GM12878 (cell line): ENCODE measurements around the gene MAFF. TPM values are rescaled to one million over a fixed set of nuclear protein-coding genes. Genes with fewer than 3 reads are reported as not detected.

ENCODE experiments used
- ATAC-seq: fragments of 200-7000 bp; cut with Tn5 transposase; 3 replicates; pipeline ENCODE4 v1.9.1; 2020; ENCODE audit warnings: mild to moderate bottlenecking, moderate library complexity
- BruUV-seq: library from RNA; stranded (reverse); fragments of 400-500 nt; replicated peaks from 2 replicates; lab custom pipeline; 2021; lab: Mats Ljungman, UMichigan
- CTCF ChIA-PET: fragments of 300-600 bp; sonication (Branson Sonifier 250); formaldehyde crosslinking; extraction: SDS; loops from one replicate; lab custom pipeline; 2021; ENCODE audit warnings: inconsistent platforms; lab: Yijun Ruan, JAX
- POLR2A ChIA-PET: fragments of 350-600 bp; formaldehyde crosslinking; extraction: SDS; loops from one replicate; lab custom pipeline; 2021; ENCODE audit warnings: inconsistent platforms; lab: Charles Lee
- RAD21 ChIA-PET: fragments of 300-600 bp; sonication (Branson Sonifier 250); formaldehyde crosslinking; loops from one replicate; lab custom pipeline; 2023; ENCODE audit warnings: antibody characterized with exemption; ENCODE audit not compliant: unreplicated experiment; lab: Charles Lee
- SMC1A ChIA-PET: fragments of 300-600 bp; sonication (Branson Sonifier 250); formaldehyde crosslinking; loops from one replicate; lab custom pipeline; 2023; ENCODE audit not compliant: unreplicated experiment, uncharacterized antibody; lab: Charles Lee
- DNase-seq: peaks from one replicate; pipeline ENCODE4 v3.0.0-alpha.2; 2011; ENCODE audit warnings: low read depth, low spot score
- FAIRE-seq: peaks from 3 replicates; lab custom pipeline; 2011; peaks lifted over from hg19 to GRCh38; lab: Jason Lieb, UNC
- H2AFZ ChIP-seq: 2 replicates; pipeline ENCODE4 v1.6.0; 2011; ENCODE audit warnings: low read depth, low read length, control low read depth; ENCODE audit not compliant: control insufficient read depth
- H3K27ac ChIP-seq: 2 replicates; pipeline ENCODE4 v1.5.1; 2011; ENCODE audit warnings: control low read depth; ENCODE audit not compliant: control insufficient read depth, insufficient read depth
- H3K27me3 ChIP-seq, 2 experiments: replicated peaks in 1 of 2; 2 replicates each; pipeline versions ENCODE4 v1.6.0 to v1.6.1; 2011; ENCODE audit warnings: low read length in 1 of 2; ENCODE audit not compliant: control insufficient read depth in 2 of 2, insufficient read depth in 2 of 2
- H3K36me3 ChIP-seq, 2 experiments: 2 replicates each; pipeline ENCODE4 v1.5.1; 2011; ENCODE audit warnings: low read length in 1 of 2; ENCODE audit not compliant: control insufficient read depth in 2 of 2, insufficient read depth in 2 of 2
- H3K4me1 ChIP-seq: 2 replicates; pipeline ENCODE4 v1.6.1; 2011; ENCODE audit warnings: mild to moderate bottlenecking, low read length, moderate library complexity, mixed read lengths; ENCODE audit not compliant: control insufficient read depth, insufficient read depth
- H3K4me2 ChIP-seq: 2 replicates; pipeline ENCODE4 v1.6.0; 2011; ENCODE audit warnings: control low read depth; ENCODE audit not compliant: control insufficient read depth, insufficient read depth
- H3K4me3 ChIP-seq: fragments of 200-600 bp; sonication (generic); 2 replicates; pipeline ENCODE4 v1.5.1; 2016
- H3K79me2 ChIP-seq: 2 replicates; pipeline ENCODE4 v1.6.0; 2011; ENCODE audit warnings: low read length; ENCODE audit not compliant: control insufficient read depth, insufficient read depth
- H3K9ac ChIP-seq: 2 replicates; pipeline ENCODE4 v1.8.0; 2011; ENCODE audit warnings: low read length, control low read depth, mixed read lengths; ENCODE audit not compliant: control insufficient read depth, insufficient read depth
- H3K9me3 ChIP-seq: replicated peaks from 3 replicates; pipeline ENCODE4 v1.5.1; 2011; ENCODE audit warnings: mild to moderate bottlenecking, low read length; ENCODE audit not compliant: control insufficient read depth, insufficient read depth
- H4K20me1 ChIP-seq: 2 replicates; pipeline ENCODE4 v1.6.0; 2011; ENCODE audit not compliant: control insufficient read depth, insufficient read depth
- CHD1 ChIP-seq: IDR thresholded peaks from 2 replicates; pipeline ENCODE4 v1.6.1; 2012; ENCODE audit warnings: low read depth, low read length, improper control_type of control experiment
- EGR1 ChIP-seq, 2 experiments: IDR thresholded peaks; 1 replicate in 1 of 2; 2 replicates in 1 of 2; pipeline ENCODE4 v1.6.1; 2011 to 2012; ENCODE audit warnings: low read depth in 2 of 2, low read length in 2 of 2, borderline replicate concordance in 1 of 2, mild to moderate bottlenecking in 1 of 2, moderate library complexity in 1 of 2
- RUNX3 ChIP-seq: IDR thresholded peaks from 2 replicates; pipeline ENCODE4 v1.6.1; 2012; ENCODE audit warnings: low read length, inconsistent platforms
- WGBS: methylation state at CpG from one replicate; pipeline ENCODE4 v1.1.6; 2016; ENCODE audit warnings: low lambda C conversion rate; ENCODE audit not compliant: insufficient replicate concordance, insufficient coverage; ENCODE audit errors: missing lambda C conversion rate; 5-methylcytosine and 5-hydroxymethylcytosine counted together
- in situ Hi-C: fragments of 300-500 bp; cut with MboI; formaldehyde crosslinking; loops from 9 replicates; pipeline ENCODE4 v1.14.3; 2018; ENCODE audit warnings: mixed read lengths
- intact Hi-C: fragments of 100-400 bp; cut with micrococcal nuclease; formaldehyde crosslinking; loops from one replicate; pipeline ENCODE4 v1.14.2; 2022; ENCODE audit not compliant: unreplicated experiment
- polyA plus RNA-seq, 11 experiments: library from polyadenylated mRNA; depleted of rRNA in 4 of 11; unstranded in 6 of 11; stranded (reverse) in 5 of 11; fragments of >200 nt; fragmentation: Nextera tagmentation in 4 of 11; fragmentation: Illumina TruSeq in 1 of 11; extraction: Ambion mirVana in 4 of 11; extraction: Trizol in 1 of 11; gene quantifications; 1 replicate in 1 of 11; 2 replicates in 10 of 11; pipeline versions ENCODE4 v1.2.1 to v1.2.3, GENCODE V29; 2011 to 2016; ENCODE audit warnings: inconsistent platforms in 2 of 11, missing spikeins in 2 of 11, low read depth in 1 of 11
- total RNA-seq, 4 experiments: library from RNA; depleted of rRNA in 3 of 4; stranded (reverse); fragments of >200 nt in 3 of 4; fragmentation: Illumina TruSeq in 1 of 4; extraction: Trizol in 1 of 4; gene quantifications; 2 replicates each; pipeline versions ENCODE4 v1.2.1 to v1.2.3, GENCODE V29; 2013 to 2021

Gene MAFF
- total and polyA plus RNA-seq, 10 of the 15 experiments (the other 5 are each of a cell fraction or from before 2014, with no cell fraction given): 0.22 to 2.3 (median 0.81) TPM; not detected in 1

GRCh38 chr22:38215156-38216038 lies 13.6 kb downstream of the MAFF start:
- Histone ChIP-seq H3K27ac (no peak overlapping the region), H3K36me3 (no peaks in the 10 kb centered on the region; a peak in 2 of 4 replicates), H3K4me2 (peak overlapping the region; percentile 10; the same call in 1 of the 2 replicates)
- no peak for FAIRE-seq
- RAD21 ChIA-PET: interaction anchor here (0.9 to 3.4 kb wide), 4 partner anchors 9 to 116 kb away, joined by 3 to 13 read pairs (median 4); partner anchors contain the start of gene PLA2G6
- in situ Hi-C loops: no loop called here
- TF ChIP-seq CHD1 (no peak), RUNX3 (peak; percentile 64), EGR1 (IDR thresholded peaks at IDR 0.05; ENCODE audit: borderline replicate concordance in 1 of 2, low read depth in 2 of 2, low read length in 2 of 2) (peak in 1 of 2 experiments; percentile 32; a peak in 1 of 3 replicates)
- TF ChIP-seq, all 136 proteins: peak for 2
- CTCF ChIA-PET: interaction anchor here (0.6 to 2.0 kb wide), 6 partner anchors 10 to 116 kb away, joined by 3 to 7 read pairs (median 3); no protein-coding TSS in a partner anchor
- no peak overlapping the region for H3K4me3 ChIP-seq
- WGBS: 69% methylated on average over 11 of the region's 11 CpGs
- no peak; the same call in 2 of the 3 replicates for ATAC-seq
- peaks cover 39% of the 10 kb centered on the region for H3K4me1 ChIP-seq
- SMC1A ChIA-PET: interaction anchor here (0.8 to 4.3 kb wide), 8 partner anchors 11 to 163 kb away, joined by 3 to 20 read pairs (median 4); partner anchors contain the start of gene MAFF
- POLR2A ChIA-PET: interaction anchor here (0.6 to 1.8 kb wide), 8 partner anchors 11 to 98 kb away, joined by 3 to 10 read pairs (median 4); no protein-coding TSS in a partner anchor
- intact Hi-C loops: loop anchor here (10.0 kb wide), 1 partner anchor 101 kb away; the partner anchor contains the start of gene BAIAP2L2
- no peak overlapping the region for H2AFZ ChIP-seq
- DNase-seq: no peak
- H4K20me1 ChIP-seq: no peaks in the 10 kb centered on the region
- TSS peak; percentile 53 for BruUV-seq
- no peaks in the 10 kb centered on the region for H3K9me3 ChIP-seq
- no peak overlapping the region for H3K9ac ChIP-seq
- H3K79me2 ChIP-seq: no peaks in the 10 kb centered on the region
- no peaks in the 10 kb centered on the region for H3K27me3 ChIP-seq
